ENCODE data around the gene SLC9A9.

GRCh38 chr3:143326983-143327778, 521.1 kb downstream of the SLC9A9 start:
- no peak for TF ChIP-seq CTCF (IDR thresholded peaks at IDR 0.05; ENCODE audit: low read length)
- no peak for TF ChIP-seq EZH2 (optimal IDR thresholded peaks at IDR 0.05; ENCODE audit: low read depth, low read length)
- no peak for TF ChIP-seq EZH2phosphoT487 (IDR thresholded peaks at IDR 0.05; ENCODE audit: low read length)
